ENCODE results near the gene KCTD15.

- no peak for TF ChIP-seq MAZ (IDR thresholded peaks at IDR 0.05; ENCODE audit: borderline replicate concordance, low read depth, low read length)
- TF ChIP-seq CTCF (conservative IDR thresholded peaks at IDR 0.05; ENCODE audit: low read depth, low read length): no peak
Observed at GRCh38 chr19:33780251-33780650, 16.4 kb upstream of the KCTD15 start.

Data from IMR-90 (cell line).